Peyer's patch (tissue), 4 donors: ENCODE results near the gene ZBTB20. TPM values are rescaled to one million over a fixed set of nuclear protein-coding genes. Genes with fewer than 3 reads are reported as not detected.

Experiments used
- DNase-seq, 3 donors: peaks; one replicate each; pipeline ENCODE4 v3.0.0-alpha.2; 2017 to 2019
- H3K27ac ChIP-seq, 4 donors: fragments of 200-600 bp; sonication (generic); one replicate each; pipeline ENCODE4 v1.5.1; 2016 to 2019
- H3K27me3 ChIP-seq, 2 donors: fragments of 200-600 bp; sonication (generic); one replicate each; pipeline ENCODE4 v1.5.1; 2019
- H3K36me3 ChIP-seq, 3 donors: fragments of 200-600 bp; sonication (generic); one replicate each; pipeline ENCODE4 v1.5.1; 2016 to 2019
- H3K4me1 ChIP-seq, 4 donors: fragments of 200-600 bp; sonication (generic); one replicate each; pipeline ENCODE4 v1.5.1; 2016 to 2019
- H3K4me3 ChIP-seq, 4 donors: fragments of 200-600 bp; sonication (generic); 1 replicate in 3 of 4; 2 replicates in 1 of 4; pipeline ENCODE4 v1.5.1; 2016 to 2019; ENCODE audit warnings: mild to moderate bottlenecking in 1 of 4
- H3K9me3 ChIP-seq, 4 donors: fragments of 200-600 bp; sonication (generic); one replicate each; pipeline ENCODE4 v1.5.1; 2016 to 2019; ENCODE audit warnings: mild to moderate bottlenecking in 1 of 4
- POLR2A ChIP-seq, 2 donors: fragments of 450-650 bp; IDR thresholded peaks; one replicate each; pipeline ENCODE4 v1.5.1; 2017; ENCODE audit warnings: antibody characterized with exemption in 2 of 2, mild to moderate bottlenecking in 2 of 2, moderate library complexity in 2 of 2
- total RNA-seq, 4 donors: library from RNA; depleted of rRNA; stranded (reverse); fragments of >200 nt; gene quantifications; one replicate each; pipeline ENCODE4 v1.1.0, GENCODE V29; 2016
- TF ChIP-seq, protein P1 (sequence below), 6 experiments: fragments of 450-650 bp in 4 of 6; fragments of 200-600 bp in 2 of 6; sonication (generic) in 1 of 6; IDR thresholded peaks; one replicate each; pipeline ENCODE4 v1.5.1; 2017 to 2019; ENCODE audit warnings: antibody characterized with exemption in 6 of 6, mild to moderate bottlenecking in 3 of 6, moderate library complexity in 1 of 6

Gene ZBTB20
- total RNA-seq, 4 donors from 2014 or later, result 19.6 to 135 (median 57.2) TPM

DNA sequence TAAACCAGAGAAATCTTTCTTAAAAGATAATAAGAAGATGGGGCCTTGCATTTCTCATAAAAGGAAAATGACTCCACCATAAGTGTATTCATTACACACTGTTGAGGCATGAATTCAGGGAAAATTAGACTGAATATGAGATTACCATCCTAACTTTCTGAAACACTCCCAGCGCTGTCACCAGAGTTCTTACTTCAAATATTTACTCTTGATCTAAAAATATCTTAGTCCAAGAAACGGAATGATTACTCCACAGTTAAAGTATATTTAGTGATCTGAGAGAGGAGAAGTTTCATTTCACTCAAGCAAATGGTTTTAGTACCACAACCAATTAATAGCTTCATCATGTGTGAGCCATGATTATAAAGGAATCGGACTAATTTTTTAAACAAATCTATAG lies 300.3 kb downstream of the ZBTB20 start:
- no peak overlapping the region for H3K4me3 ChIP-seq
- DNase-seq, result no peak
- no peaks in the 10 kb centered on the region for H3K4me1 ChIP-seq
- H3K27me3 ChIP-seq, result no peaks in the 10 kb centered on the region
- H3K9me3 ChIP-seq, result no peaks in the 10 kb centered on the region
- no peaks in the 10 kb centered on the region for H3K36me3 ChIP-seq
- TF ChIP-seq POLR2A (IDR thresholded peaks at IDR 0.05), result no peak
- TF ChIP-seq, protein P1, sequence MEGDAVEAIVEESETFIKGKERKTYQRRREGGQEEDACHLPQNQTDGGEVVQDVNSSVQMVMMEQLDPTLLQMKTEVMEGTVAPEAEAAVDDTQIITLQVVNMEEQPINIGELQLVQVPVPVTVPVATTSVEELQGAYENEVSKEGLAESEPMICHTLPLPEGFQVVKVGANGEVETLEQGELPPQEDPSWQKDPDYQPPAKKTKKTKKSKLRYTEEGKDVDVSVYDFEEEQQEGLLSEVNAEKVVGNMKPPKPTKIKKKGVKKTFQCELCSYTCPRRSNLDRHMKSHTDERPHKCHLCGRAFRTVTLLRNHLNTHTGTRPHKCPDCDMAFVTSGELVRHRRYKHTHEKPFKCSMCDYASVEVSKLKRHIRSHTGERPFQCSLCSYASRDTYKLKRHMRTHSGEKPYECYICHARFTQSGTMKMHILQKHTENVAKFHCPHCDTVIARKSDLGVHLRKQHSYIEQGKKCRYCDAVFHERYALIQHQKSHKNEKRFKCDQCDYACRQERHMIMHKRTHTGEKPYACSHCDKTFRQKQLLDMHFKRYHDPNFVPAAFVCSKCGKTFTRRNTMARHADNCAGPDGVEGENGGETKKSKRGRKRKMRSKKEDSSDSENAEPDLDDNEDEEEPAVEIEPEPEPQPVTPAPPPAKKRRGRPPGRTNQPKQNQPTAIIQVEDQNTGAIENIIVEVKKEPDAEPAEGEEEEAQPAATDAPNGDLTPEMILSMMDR (IDR thresholded peaks at IDR 0.05), result no peak
- H3K27ac ChIP-seq, result peak overlapping the region in 1 of 4 donors; percentile 44

GRCh38 chr3:114846252-114846651 lies 300.8 kb downstream of the ZBTB20 start:
- H3K36me3 ChIP-seq, result no peaks in the 10 kb centered on the region
- no peak overlapping the region for H3K4me3 ChIP-seq
- peak overlapping the region in 1 of 4 donors; percentile 44 for H3K27ac ChIP-seq
- no peaks in the 10 kb centered on the region for H3K4me1 ChIP-seq
- no peak for DNase-seq
- no peaks in the 10 kb centered on the region for H3K9me3 ChIP-seq
- H3K27me3 ChIP-seq, result no peaks in the 10 kb centered on the region
- no peak for TF ChIP-seq POLR2A (IDR thresholded peaks at IDR 0.05)
- TF ChIP-seq, protein P1 (IDR thresholded peaks at IDR 0.05), result no peak

DNA sequence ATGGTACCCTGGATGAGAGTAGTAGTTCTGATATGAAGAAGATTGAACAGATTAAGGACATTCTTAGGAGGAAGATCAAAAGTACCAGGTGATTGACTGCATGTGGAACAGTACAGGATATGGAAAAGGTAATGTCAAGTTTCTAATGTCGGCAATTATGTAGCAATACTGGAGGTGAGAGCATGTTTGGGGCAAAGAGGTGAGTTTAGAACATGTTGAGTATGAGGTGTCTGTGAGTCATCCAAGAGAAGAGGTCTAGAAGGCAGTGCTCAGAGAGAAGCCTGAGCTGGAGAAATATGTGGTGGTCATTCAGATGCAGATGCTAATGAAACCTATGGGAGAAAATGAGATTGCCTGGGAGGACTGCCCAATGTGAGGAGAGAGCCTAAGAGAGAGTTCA lies 305.6 kb downstream of the ZBTB20 start:
- H3K27me3 ChIP-seq, result no peaks in the 10 kb centered on the region
- H3K27ac ChIP-seq, result no peak overlapping the region
- no peak overlapping the region for H3K4me3 ChIP-seq
- H3K36me3 ChIP-seq, result no peaks in the 10 kb centered on the region
- no peak for DNase-seq
- no peaks in the 10 kb centered on the region for H3K9me3 ChIP-seq
- TF ChIP-seq, protein P1 (IDR thresholded peaks at IDR 0.05), result no peak
- TF ChIP-seq POLR2A (IDR thresholded peaks at IDR 0.05), result no peak
- H3K4me1 ChIP-seq, result no peaks in the 10 kb centered on the region

- TF ChIP-seq, protein P1 (IDR thresholded peaks at IDR 0.05), result no peak
- no peak for TF ChIP-seq POLR2A (IDR thresholded peaks at IDR 0.05)
- no peak for DNase-seq
- Histone ChIP-seq H3K36me3 (no peaks in the 10 kb centered on the region), H3K4me1 (no peaks in the 10 kb centered on the region), H3K27ac (no peak overlapping the region), H3K9me3 (no peaks in the 10 kb centered on the region), H3K4me3 (no peak overlapping the region), H3K27me3 (no peaks in the 10 kb centered on the region)
These were observed 307.6 kb downstream of the ZBTB20 start for GRCh38 chr3:114839476-114839875.

GRCh38 chr3:114838025-114838424 lies 309.1 kb downstream of the ZBTB20 start:
- H3K9me3 ChIP-seq, result no peaks in the 10 kb centered on the region
- H3K4me1 ChIP-seq, result no peaks in the 10 kb centered on the region
- H3K36me3 ChIP-seq, result no peaks in the 10 kb centered on the region
- TF ChIP-seq POLR2A (IDR thresholded peaks at IDR 0.05), result no peak
- TF ChIP-seq, protein P1 (IDR thresholded peaks at IDR 0.05), result no peak
- H3K27ac ChIP-seq, result no peak overlapping the region
- H3K4me3 ChIP-seq, result no peak overlapping the region
- H3K27me3 ChIP-seq, result no peaks in the 10 kb centered on the region
- DNase-seq, result no peak
